HG02798 (cell line): ENCODE results near the gene ZNF275.
A peak's percentile ranks its signal among the peaks of the same experiment; 100 is the strongest.
"Not testable (repeated sequence)": the region's sequence is repeated elsewhere in the genome, so short reads cannot be mapped to it uniquely, and the experiment has no call there.

Source experiments
- ATAC-seq: cut with Tn5 transposase; IDR thresholded peaks from one replicate; pipeline ENCODE4 v1.9.1; 2021; ENCODE audit warnings: mild to moderate bottlenecking; ENCODE audit not compliant: unreplicated experiment, poor library complexity

The ZNF275 gene

GRCh38 chrX:153384390-153384789 lies 50.4 kb downstream of the ZNF275 start:
- no peak for ATAC-seq

GRCh38 chrX:153384973-153385372 lies 51.0 kb downstream of the ZNF275 start:
- not testable (repeated sequence) for ATAC-seq

- no peak for ATAC-seq
Measured at GRCh38 chrX:153386097-153386496, 52.1 kb downstream of the ZNF275 start.

GRCh38 chrX:153387345-153387744 lies 53.4 kb downstream of the ZNF275 start:
- ATAC-seq = no peak

- ATAC-seq = no peak
Measured at GRCh38 chrX:153387987-153388721, 54.2 kb downstream of the ZNF275 start.

- no peak for ATAC-seq
Measured at GRCh38 chrX:153388722-153389459, 54.9 kb downstream of the ZNF275 start.

- not testable (repeated sequence) for ATAC-seq
Measured at GRCh38 chrX:153389460-153389768, 55.5 kb downstream of the ZNF275 start.

GRCh38 chrX:153392642-153393321 lies 58.8 kb downstream of the ZNF275 start:
- ATAC-seq = no peak

GRCh38 chrX:153394612-153395011 lies 60.7 kb downstream of the ZNF275 start:
- ATAC-seq = no peak

GRCh38 chrX:153395613-153396319 lies 61.8 kb downstream of the ZNF275 start:
- no peak for ATAC-seq

- no peak for ATAC-seq
Measured at GRCh38 chrX:153396320-153397195, 62.6 kb downstream of the ZNF275 start.

GRCh38 chrX:153397256-153397960 lies 63.5 kb downstream of the ZNF275 start:
- ATAC-seq = no peak

- no peak for ATAC-seq
Measured at GRCh38 chrX:153398275-153398960, 64.5 kb downstream of the ZNF275 start.

GRCh38 chrX:153400146-153401132 lies 66.5 kb downstream of the ZNF275 start:
- ATAC-seq = peak; percentile 57

GRCh38 chrX:153401133-153401764 lies 67.3 kb downstream of the ZNF275 start, which contains the start of gene PNMA6E:
Gene PNMA6E, minus strand, starts transcription at chrX:153401350. Its CDS starts 2,501 bp downstream, at chrX:153398849.
- ATAC-seq = no peak
